Activated CD4-positive, alpha-beta T cell treated with anti-CD3 and anti-CD28 coated beads, Interleukin-10, Interleukin-2, amounts not matched to agents 100 ng/mL and 50 ng/mL, durations not matched to agents 16 hours and 8 hours (primary cell): ENCODE measurements around the gene TREML1.
"Not testable (repeated sequence)": the region's sequence is repeated elsewhere in the genome, so short reads cannot be mapped to it uniquely, and the experiment has no call there.

Experiments used
- DNase-seq: peaks from one replicate; pipeline ENCODE4 v3.0.0-alpha.2; 2020

TREML1 gene

GRCh38 chr6:41135062-41135832, 18.9 kb downstream of the TREML1 start:
- no peak for DNase-seq

GRCh38 chr6:41132254-41132653, 21.9 kb downstream of the TREML1 start:
- no peak for DNase-seq

GRCh38 chr6:41125282-41125681, 28.9 kb downstream of the TREML1 start:
- DNase-seq = no peak

GRCh38 chr6:41122918-41123317, 31.2 kb downstream of the TREML1 start:
- DNase-seq = no peak

- no peak for DNase-seq
Observed at GRCh38 chr6:41122373-41122772, 31.8 kb downstream of the TREML1 start.

GRCh38 chr6:41120058-41120457, 34.1 kb downstream of the TREML1 start:
- no peak for DNase-seq

- DNase-seq = no peak
Observed at GRCh38 chr6:41119508-41119907, 34.6 kb downstream of the TREML1 start.

GRCh38 chr6:41115027-41115426, 39.1 kb downstream of the TREML1 start:
- DNase-seq = not testable (repeated sequence)

GRCh38 chr6:41111017-41111416, 43.1 kb downstream of the TREML1 start:
- DNase-seq = no peak

- peak; percentile 80 for DNase-seq
Observed at GRCh38 chr6:41103847-41104246, 50.3 kb downstream of the TREML1 start.

- DNase-seq = no peak
Observed at GRCh38 chr6:41100871-41101287, 53.3 kb downstream of the TREML1 start.
